ENCODE measurements around the gene FASTK. TPM values are rescaled to one million over a fixed set of nuclear protein-coding genes. Genes with fewer than 3 reads are reported as not detected.
"Not testable (repeated sequence)": the region's sequence is repeated elsewhere in the genome, so short reads cannot be mapped to it uniquely, and the experiment has no call there.

FASTK gene
- total and polyA plus RNA-seq, 2 donors, result 52.2 to 142 TPM

- H3K27ac ChIP-seq (ENCODE audit: low read depth in 1 of 2, low read length in 1 of 2), result no peak overlapping the region
- DNase-seq (ENCODE audit: low read depth in 6 of 9, low spot score in 9 of 9), result no peak
These were observed 31.6 kb downstream of the FASTK start for GRCh38 chr7:151048911-151049463.

GRCh38 chr7:151047976-151048815 lies 32.4 kb downstream of the FASTK start, which contains the start of gene ASIC3:
TSS of gene ASIC3 (plus strand) at chr7:151048531. CDS start at chr7:151048886, 355 bp downstream.
- no peak within 1 kb of the TSS for H3K4me3 ChIP-seq (ENCODE audit: low read length in 2 of 2)
- WGBS, result 92% methylated on average over 22 of the region's 22 CpGs
- H3K9me3 ChIP-seq (ENCODE audit: control insufficient read depth in 2 of 2, insufficient read depth in 1 of 2, low read length in 1 of 2), result no peaks in the 10 kb centered on the region
- H3K4me1 ChIP-seq (ENCODE audit: control insufficient read depth in 2 of 2, insufficient read depth in 2 of 2, low read length in 2 of 2), result peaks cover 4 to 9% of the 10 kb centered on the region in 2 donors
- no peak within 1 kb of the TSS for H3K27ac ChIP-seq (ENCODE audit: low read depth in 1 of 2, low read length in 1 of 2)
- DNase-seq (ENCODE audit: low read depth in 6 of 9, low spot score in 9 of 9), result no peak
- peaks cover 4 to 30% of the 10 kb centered on the region in 2 donors for H3K36me3 ChIP-seq (ENCODE audit: control insufficient read depth in 2 of 2, insufficient read depth in 2 of 2, low read length in 1 of 2)
- H3K27me3 ChIP-seq (ENCODE audit: control insufficient read depth in 2 of 2, insufficient read depth in 1 of 2, low read length in 1 of 2), result peaks cover 7 to 30% of the 10 kb centered on the region in 2 donors

More at GRCh38 chr7:151048911-151049463, 31.6 kb downstream of the FASTK start:
- WGBS, result 96% methylated on average over 38 of the region's 38 CpGs
- Histone ChIP-seq H3K9me3 (ENCODE audit: control insufficient read depth in 2 of 2, insufficient read depth in 1 of 2, low read length in 1 of 2) (no peaks in the 10 kb centered on the region), H3K4me3 (ENCODE audit: low read length in 2 of 2) (no peak overlapping the region), H3K36me3 (ENCODE audit: control insufficient read depth in 2 of 2, insufficient read depth in 2 of 2, low read length in 1 of 2) (peaks cover 3 to 23% of the 10 kb centered on the region in 2 donors), H3K27me3 (ENCODE audit: control insufficient read depth in 2 of 2, insufficient read depth in 1 of 2, low read length in 1 of 2) (peaks cover 7 to 30% of the 10 kb centered on the region in 2 donors), H3K4me1 (ENCODE audit: control insufficient read depth in 2 of 2, insufficient read depth in 2 of 2, low read length in 2 of 2) (peaks cover 4 to 12% of the 10 kb centered on the region in 2 donors)

GRCh38 chr7:151046603-151047573 lies 33.7 kb downstream of the FASTK start:
- no peak overlapping the region for H3K27ac ChIP-seq (ENCODE audit: low read depth in 1 of 2, low read length in 1 of 2)
- peaks cover 4 to 36% of the 10 kb centered on the region in 2 donors for H3K36me3 ChIP-seq (ENCODE audit: control insufficient read depth in 2 of 2, insufficient read depth in 2 of 2, low read length in 1 of 2)
- no peak for DNase-seq (ENCODE audit: low read depth in 6 of 9, low spot score in 9 of 9)
- peaks cover 7 to 27% of the 10 kb centered on the region in 2 donors for H3K27me3 ChIP-seq (ENCODE audit: control insufficient read depth in 2 of 2, insufficient read depth in 1 of 2, low read length in 1 of 2)
- H3K4me1 ChIP-seq (ENCODE audit: control insufficient read depth in 2 of 2, insufficient read depth in 2 of 2, low read length in 2 of 2), result peaks cover 4 to 8% of the 10 kb centered on the region in 2 donors
- H3K9me3 ChIP-seq (ENCODE audit: control insufficient read depth in 2 of 2, insufficient read depth in 1 of 2, low read length in 1 of 2), result no peaks in the 10 kb centered on the region
- no peak overlapping the region for H3K4me3 ChIP-seq (ENCODE audit: low read length in 2 of 2)
- 75% methylated on average over 14 of the region's 14 CpGs for WGBS

GRCh38 chr7:151045967-151046366 lies 34.6 kb downstream of the FASTK start:
- no peak for DNase-seq (ENCODE audit: low read depth in 6 of 9, low spot score in 9 of 9)

GRCh38 chr7:151045262-151045661 lies 35.3 kb downstream of the FASTK start:
- H3K36me3 ChIP-seq (ENCODE audit: control insufficient read depth in 2 of 2, insufficient read depth in 2 of 2, low read length in 1 of 2), result peaks cover 6 to 38% of the 10 kb centered on the region in 2 donors
- H3K4me1 ChIP-seq (ENCODE audit: control insufficient read depth in 2 of 2, insufficient read depth in 2 of 2, low read length in 2 of 2), result no peaks in the 10 kb centered on the region
- 96% methylated on average over 11 of the region's 11 CpGs for WGBS
- no peak overlapping the region for H3K27ac ChIP-seq (ENCODE audit: low read depth in 1 of 2, low read length in 1 of 2)
- DNase-seq (ENCODE audit: low read depth in 6 of 9, low spot score in 9 of 9), result no peak
- H3K4me3 ChIP-seq (ENCODE audit: low read length in 2 of 2), result no peak overlapping the region
- H3K27me3 ChIP-seq (ENCODE audit: control insufficient read depth in 2 of 2, insufficient read depth in 1 of 2, low read length in 1 of 2), result peaks cover 3 to 15% of the 10 kb centered on the region in 2 donors
- no peaks in the 10 kb centered on the region for H3K9me3 ChIP-seq (ENCODE audit: control insufficient read depth in 2 of 2, insufficient read depth in 1 of 2, low read length in 1 of 2)

More at GRCh38 chr7:151045967-151046366, 34.6 kb downstream of the FASTK start:
- Histone ChIP-seq H3K27ac (ENCODE audit: low read depth in 1 of 2, low read length in 1 of 2) (no peak overlapping the region), H3K36me3 (ENCODE audit: control insufficient read depth in 2 of 2, insufficient read depth in 2 of 2, low read length in 1 of 2) (peaks cover 6 to 38% of the 10 kb centered on the region in 2 donors), H3K4me3 (ENCODE audit: low read length in 2 of 2) (no peak overlapping the region), H3K27me3 (ENCODE audit: control insufficient read depth in 2 of 2, insufficient read depth in 1 of 2, low read length in 1 of 2) (peaks cover 7 to 22% of the 10 kb centered on the region in 2 donors), H3K4me1 (ENCODE audit: control insufficient read depth in 2 of 2, insufficient read depth in 2 of 2, low read length in 2 of 2) (peaks cover under 1 to 4% of the 10 kb centered on the region in 2 donors), H3K9me3 (ENCODE audit: control insufficient read depth in 2 of 2, insufficient read depth in 1 of 2, low read length in 1 of 2) (no peaks in the 10 kb centered on the region)
- WGBS, result 93% methylated on average over 9 of the region's 9 CpGs

- WGBS, result 97% methylated on average over 20 of the region's 20 CpGs
- DNase-seq (ENCODE audit: low read depth in 6 of 9, low spot score in 9 of 9), result no peak
- peaks cover 6 to 38% of the 10 kb centered on the region in 2 donors for H3K36me3 ChIP-seq (ENCODE audit: control insufficient read depth in 2 of 2, insufficient read depth in 2 of 2, low read length in 1 of 2)
These were observed 36.6 kb downstream of the FASTK start for GRCh38 chr7:151043959-151044358.

GRCh38 chr7:151043449-151043848 lies 37.2 kb downstream of the FASTK start:
- WGBS, result 88% methylated on average over 10 of the region's 10 CpGs
- not testable (repeated sequence) for H3K4me3 ChIP-seq (ENCODE audit: low read length in 2 of 2); H3K9me3 ChIP-seq (ENCODE audit: control insufficient read depth in 2 of 2, insufficient read depth in 1 of 2, low read length in 1 of 2); H3K27ac ChIP-seq (ENCODE audit: low read depth in 1 of 2, low read length in 1 of 2); DNase-seq (ENCODE audit: low read depth in 6 of 9, low spot score in 9 of 9); H3K27me3 ChIP-seq (ENCODE audit: control insufficient read depth in 2 of 2, insufficient read depth in 1 of 2, low read length in 1 of 2); H3K4me1 ChIP-seq (ENCODE audit: control insufficient read depth in 2 of 2, insufficient read depth in 2 of 2, low read length in 2 of 2)
- H3K36me3 ChIP-seq (ENCODE audit: control insufficient read depth in 2 of 2, insufficient read depth in 2 of 2, low read length in 1 of 2), result peaks cover 8 to 38% of the 10 kb centered on the region in 2 donors

More at GRCh38 chr7:151043959-151044358, 36.6 kb downstream of the FASTK start:
- no peaks in the 10 kb centered on the region for H3K9me3 ChIP-seq (ENCODE audit: control insufficient read depth in 2 of 2, insufficient read depth in 1 of 2, low read length in 1 of 2)
- no peak overlapping the region for H3K4me3 ChIP-seq (ENCODE audit: low read length in 2 of 2)
- peaks cover 0 to under 1% of the 10 kb centered on the region in 2 donors for H3K4me1 ChIP-seq (ENCODE audit: control insufficient read depth in 2 of 2, insufficient read depth in 2 of 2, low read length in 2 of 2)
- no peak overlapping the region for H3K27ac ChIP-seq (ENCODE audit: low read depth in 1 of 2, low read length in 1 of 2)
- peaks cover 0 to 4% of the 10 kb centered on the region in 2 donors for H3K27me3 ChIP-seq (ENCODE audit: control insufficient read depth in 2 of 2, insufficient read depth in 1 of 2, low read length in 1 of 2)

GRCh38 chr7:151040616-151041375 lies 39.8 kb downstream of the FASTK start:
- Histone ChIP-seq H3K27ac (ENCODE audit: low read depth in 1 of 2, low read length in 1 of 2) (no peak overlapping the region), H3K27me3 (ENCODE audit: control insufficient read depth in 2 of 2, insufficient read depth in 1 of 2, low read length in 1 of 2) (no peaks in the 10 kb centered on the region), H3K4me1 (ENCODE audit: control insufficient read depth in 2 of 2, insufficient read depth in 2 of 2, low read length in 2 of 2) (peaks cover 0 to 5% of the 10 kb centered on the region in 2 donors), H3K9me3 (ENCODE audit: control insufficient read depth in 2 of 2, insufficient read depth in 1 of 2, low read length in 1 of 2) (no peaks in the 10 kb centered on the region), H3K4me3 (ENCODE audit: low read length in 2 of 2) (no peak overlapping the region), H3K36me3 (ENCODE audit: control insufficient read depth in 2 of 2, insufficient read depth in 2 of 2, low read length in 1 of 2) (peaks cover 21 to 51% of the 10 kb centered on the region in 2 donors)
- no peak for DNase-seq (ENCODE audit: low read depth in 6 of 9, low spot score in 9 of 9)
- 97% methylated on average over 30 of the region's 30 CpGs for WGBS
